ENCODE measurements around the gene C1orf53. TPM values are rescaled to one million over a fixed set of nuclear protein-coding genes. Genes with fewer than 3 reads are reported as not detected.

C1orf53 gene
- total and polyA plus RNA-seq, 2 of the 13 experiments (the other 11 are each of a cell fraction or from before 2014, with no cell fraction given), result 5.8 to 10.1 TPM

DNA sequence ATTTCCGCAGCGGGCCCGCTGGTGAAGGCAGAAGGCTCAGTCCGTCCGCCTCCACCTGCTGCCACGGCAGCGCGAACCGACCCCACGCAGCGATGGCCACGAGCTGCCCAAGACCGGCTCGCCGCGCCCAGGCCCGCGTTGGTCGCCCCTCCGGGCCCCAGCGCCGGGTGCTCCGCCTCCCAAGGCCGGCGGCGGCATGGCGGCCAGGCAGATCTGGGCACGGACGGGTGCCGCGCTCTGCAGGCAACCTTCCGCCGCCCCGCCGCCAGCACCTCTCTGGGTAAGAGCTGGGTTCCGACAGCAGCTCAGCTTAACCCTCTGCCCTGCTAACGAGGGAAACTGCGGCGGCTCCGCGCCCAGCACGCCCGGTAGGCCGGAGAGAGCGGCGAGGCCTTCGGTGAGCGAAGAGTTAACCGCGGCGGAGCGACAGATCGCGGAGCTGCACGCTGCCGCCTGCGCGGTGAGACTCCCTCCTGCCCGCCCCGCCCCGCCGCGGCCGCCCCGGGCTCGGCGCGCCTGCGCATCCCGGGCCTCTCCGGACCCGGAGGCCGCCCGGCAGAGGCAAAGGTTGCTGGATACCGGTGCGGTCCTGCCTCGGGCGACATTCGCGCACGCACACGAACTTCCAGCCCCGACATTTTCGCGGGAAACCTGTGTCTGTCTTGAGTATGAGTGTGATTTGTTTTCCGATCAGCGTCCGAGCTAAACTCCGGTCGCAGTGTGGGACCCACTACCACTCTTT lies at the start of gene C1orf53 (continued):
- TF ChIP-seq, protein P1, sequence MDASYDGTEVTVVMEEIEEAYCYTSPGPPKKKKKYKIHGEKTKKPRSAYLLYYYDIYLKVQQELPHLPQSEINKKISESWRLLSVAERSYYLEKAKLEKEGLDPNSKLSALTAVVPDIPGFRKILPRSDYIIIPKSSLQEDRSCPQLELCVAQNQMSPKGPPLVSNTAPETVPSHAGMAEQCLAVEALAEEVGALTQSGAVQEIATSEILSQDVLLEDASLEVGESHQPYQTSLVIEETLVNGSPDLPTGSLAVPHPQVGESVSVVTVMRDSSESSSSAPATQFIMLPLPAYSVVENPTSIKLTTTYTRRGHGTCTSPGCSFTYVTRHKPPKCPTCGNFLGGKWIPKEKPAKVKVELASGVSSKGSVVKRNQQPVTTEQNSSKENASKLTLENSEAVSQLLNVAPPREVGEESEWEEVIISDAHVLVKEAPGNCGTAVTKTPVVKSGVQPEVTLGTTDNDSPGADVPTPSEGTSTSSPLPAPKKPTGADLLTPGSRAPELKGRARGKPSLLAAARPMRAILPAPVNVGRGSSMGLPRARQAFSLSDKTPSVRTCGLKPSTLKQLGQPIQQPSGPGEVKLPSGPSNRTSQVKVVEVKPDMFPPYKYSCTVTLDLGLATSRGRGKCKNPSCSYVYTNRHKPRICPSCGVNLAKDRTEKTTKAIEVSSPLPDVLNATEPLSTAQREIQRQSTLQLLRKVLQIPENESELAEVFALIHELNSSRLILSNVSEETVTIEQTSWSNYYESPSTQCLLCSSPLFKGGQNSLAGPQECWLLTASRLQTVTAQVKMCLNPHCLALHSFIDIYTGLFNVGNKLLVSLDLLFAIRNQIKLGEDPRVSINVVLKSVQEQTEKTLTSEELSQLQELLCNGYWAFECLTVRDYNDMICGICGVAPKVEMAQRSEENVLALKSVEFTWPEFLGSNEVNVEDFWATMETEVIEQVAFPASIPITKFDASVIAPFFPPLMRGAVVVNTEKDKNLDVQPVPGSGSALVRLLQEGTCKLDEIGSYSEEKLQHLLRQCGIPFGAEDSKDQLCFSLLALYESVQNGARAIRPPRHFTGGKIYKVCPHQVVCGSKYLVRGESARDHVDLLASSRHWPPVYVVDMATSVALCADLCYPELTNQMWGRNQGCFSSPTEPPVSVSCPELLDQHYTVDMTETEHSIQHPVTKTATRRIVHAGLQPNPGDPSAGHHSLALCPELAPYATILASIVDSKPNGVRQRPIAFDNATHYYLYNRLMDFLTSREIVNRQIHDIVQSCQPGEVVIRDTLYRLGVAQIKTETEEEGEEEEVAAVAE (CRISPR knock-in tag; IDR thresholded peaks at IDR 0.05; ENCODE audit: borderline replicate concordance), result peak; percentile 28; the same call in 1 of the 2 replicates
- TF ChIP-seq ZBTB38 (CRISPR knock-in tag; IDR thresholded peaks at IDR 0.05) (peak; percentile 93), MEIS2 (CRISPR knock-in tag; IDR thresholded peaks at IDR 0.05) (peak; percentile 59; the same call in 1 of the 2 replicates), ZSCAN22 (CRISPR knock-in tag; IDR thresholded peaks at IDR 0.05) (peak; percentile 65; the same call in 1 of the 2 replicates), RFX1 (IDR thresholded peaks at IDR 0.05) (no peak), PAX8 (CRISPR knock-in tag; IDR thresholded peaks at IDR 0.05; ENCODE audit: borderline replicate concordance) (peak; percentile 73; the same call in 1 of the 2 replicates), ATF1 (CRISPR knock-in tag; IDR thresholded peaks at IDR 0.05) (no peak), ZNF850 (CRISPR knock-in tag; conservative IDR thresholded peaks at IDR 0.05) (peak; percentile 75; the same call in 1 of the 2 replicates), ZNF251 (CRISPR knock-in tag; IDR thresholded peaks at IDR 0.05) (no peak), TBL1XR1 (IDR thresholded peaks at IDR 0.05; ENCODE audit: borderline replicate concordance, low read length, partially characterized antibody) (no peak)
- TF ChIP-seq, protein P2, sequence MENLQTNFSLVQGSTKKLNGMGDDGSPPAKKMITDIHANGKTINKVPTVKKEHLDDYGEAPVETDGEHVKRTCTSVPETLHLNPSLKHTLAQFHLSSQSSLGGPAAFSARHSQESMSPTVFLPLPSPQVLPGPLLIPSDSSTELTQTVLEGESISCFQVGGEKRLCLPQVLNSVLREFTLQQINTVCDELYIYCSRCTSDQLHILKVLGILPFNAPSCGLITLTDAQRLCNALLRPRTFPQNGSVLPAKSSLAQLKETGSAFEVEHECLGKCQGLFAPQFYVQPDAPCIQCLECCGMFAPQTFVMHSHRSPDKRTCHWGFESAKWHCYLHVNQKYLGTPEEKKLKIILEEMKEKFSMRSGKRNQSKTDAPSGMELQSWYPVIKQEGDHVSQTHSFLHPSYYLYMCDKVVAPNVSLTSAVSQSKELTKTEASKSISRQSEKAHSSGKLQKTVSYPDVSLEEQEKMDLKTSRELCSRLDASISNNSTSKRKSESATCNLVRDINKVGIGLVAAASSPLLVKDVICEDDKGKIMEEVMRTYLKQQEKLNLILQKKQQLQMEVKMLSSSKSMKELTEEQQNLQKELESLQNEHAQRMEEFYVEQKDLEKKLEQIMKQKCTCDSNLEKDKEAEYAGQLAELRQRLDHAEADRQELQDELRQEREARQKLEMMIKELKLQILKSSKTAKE (CRISPR knock-in tag; IDR thresholded peaks at IDR 0.05; ENCODE audit: borderline replicate concordance), result peak; percentile 62; the same call in 1 of the 2 replicates
- TF ChIP-seq, protein P3, sequence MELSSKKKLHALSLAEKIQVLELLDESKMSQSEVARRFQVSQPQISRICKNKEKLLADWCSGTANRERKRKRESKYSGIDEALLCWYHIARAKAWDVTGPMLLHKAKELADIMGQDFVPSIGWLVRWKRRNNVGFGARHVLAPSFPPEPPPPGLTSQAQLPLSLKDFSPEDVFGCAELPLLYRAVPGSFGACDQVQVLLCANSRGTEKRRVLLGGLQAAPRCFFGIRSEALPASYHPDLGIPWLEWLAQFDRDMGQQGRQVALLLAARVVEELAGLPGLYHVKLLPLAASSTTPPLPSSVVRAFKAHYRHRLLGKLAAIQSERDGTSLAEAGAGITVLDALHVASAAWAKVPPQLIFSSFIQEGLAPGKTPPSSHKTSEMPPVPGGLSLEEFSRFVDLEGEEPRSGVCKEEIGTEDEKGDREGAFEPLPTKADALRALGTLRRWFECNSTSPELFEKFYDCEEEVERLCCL (CRISPR knock-in tag; IDR thresholded peaks at IDR 0.05; ENCODE audit: borderline replicate concordance), result no peak
- TF ChIP-seq, protein P4, sequence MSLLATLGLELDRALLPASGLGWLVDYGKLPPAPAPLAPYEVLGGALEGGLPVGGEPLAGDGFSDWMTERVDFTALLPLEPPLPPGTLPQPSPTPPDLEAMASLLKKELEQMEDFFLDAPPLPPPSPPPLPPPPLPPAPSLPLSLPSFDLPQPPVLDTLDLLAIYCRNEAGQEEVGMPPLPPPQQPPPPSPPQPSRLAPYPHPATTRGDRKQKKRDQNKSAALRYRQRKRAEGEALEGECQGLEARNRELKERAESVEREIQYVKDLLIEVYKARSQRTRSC (CRISPR knock-in tag; IDR thresholded peaks at IDR 0.05; ENCODE audit: low read depth), result no peak; the same call in 1 of the 2 replicates
- TF ChIP-seq, protein P5, sequence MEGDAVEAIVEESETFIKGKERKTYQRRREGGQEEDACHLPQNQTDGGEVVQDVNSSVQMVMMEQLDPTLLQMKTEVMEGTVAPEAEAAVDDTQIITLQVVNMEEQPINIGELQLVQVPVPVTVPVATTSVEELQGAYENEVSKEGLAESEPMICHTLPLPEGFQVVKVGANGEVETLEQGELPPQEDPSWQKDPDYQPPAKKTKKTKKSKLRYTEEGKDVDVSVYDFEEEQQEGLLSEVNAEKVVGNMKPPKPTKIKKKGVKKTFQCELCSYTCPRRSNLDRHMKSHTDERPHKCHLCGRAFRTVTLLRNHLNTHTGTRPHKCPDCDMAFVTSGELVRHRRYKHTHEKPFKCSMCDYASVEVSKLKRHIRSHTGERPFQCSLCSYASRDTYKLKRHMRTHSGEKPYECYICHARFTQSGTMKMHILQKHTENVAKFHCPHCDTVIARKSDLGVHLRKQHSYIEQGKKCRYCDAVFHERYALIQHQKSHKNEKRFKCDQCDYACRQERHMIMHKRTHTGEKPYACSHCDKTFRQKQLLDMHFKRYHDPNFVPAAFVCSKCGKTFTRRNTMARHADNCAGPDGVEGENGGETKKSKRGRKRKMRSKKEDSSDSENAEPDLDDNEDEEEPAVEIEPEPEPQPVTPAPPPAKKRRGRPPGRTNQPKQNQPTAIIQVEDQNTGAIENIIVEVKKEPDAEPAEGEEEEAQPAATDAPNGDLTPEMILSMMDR (CRISPR knock-in tag; IDR thresholded peaks at IDR 0.05), result no peak

All from HepG2 (cell line).